A673 (cell line): Measurements from ENCODE around the gene UBE2E3. TPM values are rescaled to one million over a fixed set of nuclear protein-coding genes. Genes with fewer than 3 reads are reported as not detected.

Experiments used
- BruUV-seq: library from RNA; stranded (reverse); fragments of 400-500 nt; replicated peaks from 2 replicates; lab custom pipeline; 2021; lab: Mats Ljungman, UMichigan
- CTCF ChIA-PET: fragments of 300-600 bp; sonication (Branson Sonifier 250); formaldehyde crosslinking; loops from one replicate; lab custom pipeline; 2022; ENCODE audit warnings: antibody characterized with exemption; lab: Charles Lee
- POLR2A ChIA-PET: fragments of 300-600 bp; sonication (Branson Sonifier 250); formaldehyde crosslinking; loops from one replicate; lab custom pipeline; 2022; ENCODE audit warnings: antibody characterized with exemption; ENCODE audit not compliant: low non-redundant PET; lab: Charles Lee
- DNase-seq: peaks from one replicate; pipeline ENCODE4 v3.0.0-alpha.2; 2015; ENCODE audit warnings: low spot score
- H3K27ac ChIP-seq: fragments of 200-600 bp; sonication (generic); 2 replicates; pipeline ENCODE4 v1.5.1; 2016; ENCODE audit warnings: mixed run types, low read depth, mild to moderate bottlenecking, mixed read lengths, antibody characterized with exemption, low read length; ENCODE audit not compliant: poor library complexity, severe bottlenecking
- H3K27me3 ChIP-seq: fragments of 200-600 bp; sonication (generic); replicated peaks from 2 replicates; pipeline ENCODE4 v1.6.1; 2017; ENCODE audit warnings: mixed run types, low read depth, mild to moderate bottlenecking, mixed read lengths, antibody characterized with exemption, low read length; ENCODE audit not compliant: insufficient read depth, poor library complexity
- H3K36me3 ChIP-seq: fragments of 200-600 bp; sonication (generic); 2 replicates; pipeline ENCODE4 v1.6.1; 2016; ENCODE audit warnings: mixed run types, mild to moderate bottlenecking, mixed read lengths, antibody characterized with exemption, low read length; ENCODE audit not compliant: insufficient read depth, poor library complexity, severe bottlenecking
- H3K4me1 ChIP-seq: fragments of 200-600 bp; sonication (generic); 2 replicates; pipeline ENCODE4 v1.6.1; 2017; ENCODE audit warnings: mixed run types, mild to moderate bottlenecking, mixed read lengths, antibody characterized with exemption, low read length; ENCODE audit not compliant: insufficient read depth, poor library complexity, severe bottlenecking
- H3K4me3 ChIP-seq: fragments of 200-600 bp; sonication (generic); 2 replicates; pipeline ENCODE4 v1.5.1; 2016; ENCODE audit warnings: low read depth, mixed run types, mild to moderate bottlenecking, mixed read lengths, low read length; ENCODE audit not compliant: poor library complexity, severe bottlenecking
- H3K9me3 ChIP-seq: fragments of 200-600 bp; sonication (generic); 2 replicates; pipeline ENCODE4 v1.6.1; 2016; ENCODE audit warnings: mixed run types, low read depth, mild to moderate bottlenecking, mixed read lengths, antibody characterized with exemption, low read length; ENCODE audit not compliant: poor library complexity, severe bottlenecking
- EZH2 ChIP-seq: fragments of 200-600 bp; sonication (generic); IDR thresholded peaks from 2 replicates; pipeline ENCODE4 v1.6.1; 2017; ENCODE audit warnings: borderline replicate concordance, low read depth, mild to moderate bottlenecking, mixed read lengths, antibody characterized with exemption, low read length; ENCODE audit not compliant: poor library complexity, severe bottlenecking
- intact Hi-C: fragments of 100-400 bp; cut with micrococcal nuclease; formaldehyde crosslinking; loops from one replicate; pipeline ENCODE4 v1.10.0; 2022; ENCODE audit not compliant: unreplicated experiment
- total RNA-seq: library from RNA; stranded (reverse); gene quantifications from 2 replicates; pipeline ENCODE4 v1.2.3, GENCODE V29; 2021
- TF ChIP-seq, protein P1 (sequence below): fragments of 300-800, 200-600 bp; sonication (generic); conservative IDR thresholded peaks from 2 replicates; pipeline ENCODE4 v1.5.1; 2017; ENCODE audit warnings: low read depth, mild to moderate bottlenecking, antibody characterized with exemption, low read length, moderate library complexity, mixed read lengths

The UBE2E3 gene
- total RNA-seq, 1 experiment from 2014 or later, result 103 TPM

DNA sequence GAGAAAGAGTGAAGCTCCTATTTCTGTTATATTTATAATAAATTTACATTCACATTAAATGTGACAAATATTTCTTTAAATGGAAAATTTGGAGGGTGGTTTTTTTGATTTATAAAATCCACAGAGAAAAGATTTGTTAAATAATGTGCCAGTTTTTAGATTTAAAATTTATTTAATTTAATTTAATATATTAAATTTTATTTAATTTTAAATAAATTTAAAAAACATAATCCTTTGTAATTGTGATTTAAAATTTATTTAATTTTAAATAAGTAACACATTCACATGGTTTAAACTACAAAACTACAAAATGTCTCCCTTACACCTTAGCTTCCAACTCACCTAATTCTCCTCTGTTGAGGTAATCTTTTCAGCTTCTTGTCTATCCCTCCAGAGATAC lies 123.3 kb downstream of the UBE2E3 start:
- intact Hi-C loops, result loop anchor here (2.0 to 10.0 kb wide), 6 partner anchors 353 to 1551 kb away; partner anchors contain the start of genes ITGA4 and NEUROD1
- Histone ChIP-seq H3K27ac (no peak overlapping the region), H3K4me1 (peaks cover 8% of the 10 kb centered on the region), H3K27me3 (no peaks in the 10 kb centered on the region), H3K4me3 (no peak overlapping the region), H3K9me3 (no peaks in the 10 kb centered on the region), H3K36me3 (no peaks in the 10 kb centered on the region)
- no peak for DNase-seq
- TF ChIP-seq, protein P1, sequence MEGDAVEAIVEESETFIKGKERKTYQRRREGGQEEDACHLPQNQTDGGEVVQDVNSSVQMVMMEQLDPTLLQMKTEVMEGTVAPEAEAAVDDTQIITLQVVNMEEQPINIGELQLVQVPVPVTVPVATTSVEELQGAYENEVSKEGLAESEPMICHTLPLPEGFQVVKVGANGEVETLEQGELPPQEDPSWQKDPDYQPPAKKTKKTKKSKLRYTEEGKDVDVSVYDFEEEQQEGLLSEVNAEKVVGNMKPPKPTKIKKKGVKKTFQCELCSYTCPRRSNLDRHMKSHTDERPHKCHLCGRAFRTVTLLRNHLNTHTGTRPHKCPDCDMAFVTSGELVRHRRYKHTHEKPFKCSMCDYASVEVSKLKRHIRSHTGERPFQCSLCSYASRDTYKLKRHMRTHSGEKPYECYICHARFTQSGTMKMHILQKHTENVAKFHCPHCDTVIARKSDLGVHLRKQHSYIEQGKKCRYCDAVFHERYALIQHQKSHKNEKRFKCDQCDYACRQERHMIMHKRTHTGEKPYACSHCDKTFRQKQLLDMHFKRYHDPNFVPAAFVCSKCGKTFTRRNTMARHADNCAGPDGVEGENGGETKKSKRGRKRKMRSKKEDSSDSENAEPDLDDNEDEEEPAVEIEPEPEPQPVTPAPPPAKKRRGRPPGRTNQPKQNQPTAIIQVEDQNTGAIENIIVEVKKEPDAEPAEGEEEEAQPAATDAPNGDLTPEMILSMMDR, result no peak
- no peak for TF ChIP-seq EZH2
- no TSS peak for BruUV-seq
- CTCF ChIA-PET, result no interaction called here
- POLR2A ChIA-PET, result no interaction called here

DNA sequence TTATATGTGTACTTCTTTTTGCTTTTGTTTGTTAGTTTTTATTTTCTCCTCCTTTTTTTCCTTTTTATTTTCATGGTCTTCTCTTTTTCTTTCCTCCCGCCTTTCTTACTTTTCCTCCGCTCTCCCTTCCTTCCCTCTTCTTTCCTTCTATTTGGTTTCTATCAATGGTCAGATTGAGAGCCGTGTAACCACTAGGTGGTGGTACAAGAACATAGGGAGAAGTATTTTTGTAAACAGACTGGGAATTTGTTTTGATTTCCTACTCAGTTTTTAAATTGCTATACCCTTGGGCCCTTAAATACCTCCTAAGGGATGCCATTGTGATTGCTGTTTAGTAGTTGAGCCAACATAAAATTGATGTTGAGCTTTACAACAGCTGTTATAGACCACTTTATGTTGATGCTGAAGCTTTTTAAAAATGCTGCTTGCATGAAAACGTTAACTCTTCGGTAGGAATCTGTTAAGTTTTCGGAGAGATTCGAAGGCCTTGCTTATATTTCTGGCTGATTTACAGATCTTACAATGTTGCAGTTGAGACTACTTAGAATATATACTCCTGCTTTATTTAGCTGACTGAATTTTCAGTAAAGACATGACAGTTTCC lies 124.2 kb downstream of the UBE2E3 start:
- ChIA-PET POLR2A (interaction anchor here (0.7 kb wide), 1 partner anchor 42 kb away, joined by 4 read pairs; no protein-coding TSS in a partner anchor), CTCF (interaction anchor here (0.9 kb wide), 1 partner anchor 611 kb away, joined by 5 read pairs; no protein-coding TSS in a partner anchor)
- peak; percentile 73 for DNase-seq
- no peak for TF ChIP-seq EZH2
- TF ChIP-seq, protein P1, result peak; percentile 79
- Histone ChIP-seq H3K9me3 (no peaks in the 10 kb centered on the region), H3K4me3 (no peak overlapping the region), H3K36me3 (no peaks in the 10 kb centered on the region), H3K4me1 (peaks cover 8% of the 10 kb centered on the region), H3K27ac (no peak overlapping the region), H3K27me3 (no peaks in the 10 kb centered on the region)
- BruUV-seq, result no TSS peak
- intact Hi-C loops, result loop anchor here (2.0 to 10.0 kb wide), 6 partner anchors 352 to 1550 kb away; partner anchors contain the start of genes ITGA4 and NEUROD1

DNA sequence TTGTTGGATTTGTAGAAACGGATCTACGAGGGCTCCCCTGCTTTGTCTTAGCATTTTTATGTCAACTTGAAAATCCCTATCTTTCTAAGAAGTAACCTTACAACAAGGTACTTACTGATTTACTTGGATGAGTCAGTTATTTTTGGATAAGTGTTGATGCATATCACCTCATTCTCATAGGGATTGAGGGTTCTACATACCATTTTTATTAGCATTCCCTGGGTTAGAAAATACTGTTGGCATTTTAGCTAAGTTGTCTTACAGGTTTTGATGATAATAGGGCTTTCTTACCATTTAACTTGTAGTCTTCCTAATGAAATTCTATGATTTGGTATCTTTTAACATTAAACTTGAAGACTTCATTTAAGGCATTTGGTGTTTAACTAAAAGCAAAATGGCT lies 125.2 kb downstream of the UBE2E3 start:
- ChIA-PET CTCF (interaction anchor here (0.9 kb wide), 1 partner anchor 610 kb away, joined by 5 read pairs; no protein-coding TSS in a partner anchor), POLR2A (no interaction called here)
- Histone ChIP-seq H3K27ac (no peak overlapping the region), H3K4me1 (peaks cover 8% of the 10 kb centered on the region), H3K36me3 (no peaks in the 10 kb centered on the region), H3K4me3 (no peak overlapping the region), H3K9me3 (no peaks in the 10 kb centered on the region), H3K27me3 (no peaks in the 10 kb centered on the region)
- no TSS peak for BruUV-seq
- DNase-seq, result no peak
- TF ChIP-seq EZH2, result no peak
- TF ChIP-seq, protein P1, result no peak
- intact Hi-C loops, result loop anchor here (2.0 to 10.0 kb wide), 6 partner anchors 351 to 1549 kb away; partner anchors contain the start of genes ITGA4 and NEUROD1
